HEK293 (cell line): ENCODE results near the gene KRTAP21-3.

Experiments used
- YY1 ChIP-seq: fragments of 450-650 bp; formaldehyde crosslinking; IDR thresholded peaks from 2 replicates; pipeline ENCODE4 v1.5.1; 2018; ENCODE audit warnings: missing biosample characterization, missing genetic modification characterization
- ZBTB11 ChIP-seq: fragments of 450-650 bp; formaldehyde crosslinking; conservative IDR thresholded peaks from 2 replicates; pipeline ENCODE4 v1.5.1; 2016; ENCODE audit warnings: low read depth, missing biosample characterization, missing genetic modification characterization
- ZNF174 ChIP-seq: fragments of 450-650 bp; formaldehyde crosslinking; IDR thresholded peaks from 2 replicates; pipeline ENCODE4 v1.5.0; 2017; ENCODE audit warnings: missing biosample characterization, mild to moderate bottlenecking, missing genetic modification characterization
- ZNF600 ChIP-seq: fragments of 450-650 bp; formaldehyde crosslinking; IDR thresholded peaks from 2 replicates; pipeline ENCODE4 v1.5.1; 2016; ENCODE audit warnings: missing biosample characterization, missing genetic modification characterization
- TF ChIP-seq, protein P1 (sequence below): fragments of 450-650 bp; formaldehyde crosslinking; IDR thresholded peaks from 2 replicates; pipeline ENCODE4 v1.5.1; 2016; ENCODE audit warnings: missing biosample characterization, missing genetic modification characterization
- TF ChIP-seq, protein P2 (sequence below): sonication (generic); formaldehyde crosslinking; IDR thresholded peaks from 2 replicates; pipeline ENCODE4 v1.8.1; 2022; ENCODE audit warnings: mild to moderate bottlenecking, moderate library complexity, missing genetic modification reagents
- TF ChIP-seq, protein P3 (sequence below): fragments of 450-650 bp; formaldehyde crosslinking; IDR thresholded peaks from 2 replicates; pipeline ENCODE4 v1.5.1; 2016; ENCODE audit warnings: missing biosample characterization, missing genetic modification characterization

DNA sequence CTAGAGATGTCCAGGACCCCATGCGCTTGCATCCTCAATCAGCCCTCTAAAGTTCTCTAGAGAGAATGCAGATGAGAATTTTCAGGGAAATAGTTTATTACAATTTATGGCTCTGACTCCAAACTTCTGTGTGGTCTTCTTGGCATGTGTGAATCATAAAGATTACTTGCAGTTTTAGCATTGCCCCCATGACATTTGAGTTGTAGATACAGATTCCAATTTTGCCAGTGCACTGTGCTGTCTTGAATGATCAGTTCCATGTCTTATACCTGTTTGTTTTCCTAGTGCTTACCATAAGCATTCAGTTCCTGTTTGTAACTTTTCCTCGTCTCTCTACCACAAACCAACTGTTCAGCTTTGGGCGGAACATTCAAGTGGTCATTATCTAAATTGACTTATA, 4.8 kb downstream of the KRTAP21-3 start:
- no peak for TF ChIP-seq ZNF174 (tag by site-specific recombination)
- TF ChIP-seq, protein P1, sequence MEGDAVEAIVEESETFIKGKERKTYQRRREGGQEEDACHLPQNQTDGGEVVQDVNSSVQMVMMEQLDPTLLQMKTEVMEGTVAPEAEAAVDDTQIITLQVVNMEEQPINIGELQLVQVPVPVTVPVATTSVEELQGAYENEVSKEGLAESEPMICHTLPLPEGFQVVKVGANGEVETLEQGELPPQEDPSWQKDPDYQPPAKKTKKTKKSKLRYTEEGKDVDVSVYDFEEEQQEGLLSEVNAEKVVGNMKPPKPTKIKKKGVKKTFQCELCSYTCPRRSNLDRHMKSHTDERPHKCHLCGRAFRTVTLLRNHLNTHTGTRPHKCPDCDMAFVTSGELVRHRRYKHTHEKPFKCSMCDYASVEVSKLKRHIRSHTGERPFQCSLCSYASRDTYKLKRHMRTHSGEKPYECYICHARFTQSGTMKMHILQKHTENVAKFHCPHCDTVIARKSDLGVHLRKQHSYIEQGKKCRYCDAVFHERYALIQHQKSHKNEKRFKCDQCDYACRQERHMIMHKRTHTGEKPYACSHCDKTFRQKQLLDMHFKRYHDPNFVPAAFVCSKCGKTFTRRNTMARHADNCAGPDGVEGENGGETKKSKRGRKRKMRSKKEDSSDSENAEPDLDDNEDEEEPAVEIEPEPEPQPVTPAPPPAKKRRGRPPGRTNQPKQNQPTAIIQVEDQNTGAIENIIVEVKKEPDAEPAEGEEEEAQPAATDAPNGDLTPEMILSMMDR: no peak
- TF ChIP-seq, protein P2, sequence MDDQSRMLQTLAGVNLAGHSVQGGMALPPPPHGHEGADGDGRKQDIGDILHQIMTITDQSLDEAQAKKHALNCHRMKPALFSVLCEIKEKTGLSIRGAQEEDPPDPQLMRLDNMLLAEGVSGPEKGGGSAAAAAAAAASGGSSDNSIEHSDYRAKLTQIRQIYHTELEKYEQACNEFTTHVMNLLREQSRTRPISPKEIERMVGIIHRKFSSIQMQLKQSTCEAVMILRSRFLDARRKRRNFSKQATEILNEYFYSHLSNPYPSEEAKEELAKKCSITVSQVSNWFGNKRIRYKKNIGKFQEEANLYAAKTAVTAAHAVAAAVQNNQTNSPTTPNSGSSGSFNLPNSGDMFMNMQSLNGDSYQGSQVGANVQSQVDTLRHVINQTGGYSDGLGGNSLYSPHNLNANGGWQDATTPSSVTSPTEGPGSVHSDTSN (CRISPR knock-in tag): no peak
- no peak for TF ChIP-seq ZBTB11 (tag by site-specific recombination)
- TF ChIP-seq, protein P3, sequence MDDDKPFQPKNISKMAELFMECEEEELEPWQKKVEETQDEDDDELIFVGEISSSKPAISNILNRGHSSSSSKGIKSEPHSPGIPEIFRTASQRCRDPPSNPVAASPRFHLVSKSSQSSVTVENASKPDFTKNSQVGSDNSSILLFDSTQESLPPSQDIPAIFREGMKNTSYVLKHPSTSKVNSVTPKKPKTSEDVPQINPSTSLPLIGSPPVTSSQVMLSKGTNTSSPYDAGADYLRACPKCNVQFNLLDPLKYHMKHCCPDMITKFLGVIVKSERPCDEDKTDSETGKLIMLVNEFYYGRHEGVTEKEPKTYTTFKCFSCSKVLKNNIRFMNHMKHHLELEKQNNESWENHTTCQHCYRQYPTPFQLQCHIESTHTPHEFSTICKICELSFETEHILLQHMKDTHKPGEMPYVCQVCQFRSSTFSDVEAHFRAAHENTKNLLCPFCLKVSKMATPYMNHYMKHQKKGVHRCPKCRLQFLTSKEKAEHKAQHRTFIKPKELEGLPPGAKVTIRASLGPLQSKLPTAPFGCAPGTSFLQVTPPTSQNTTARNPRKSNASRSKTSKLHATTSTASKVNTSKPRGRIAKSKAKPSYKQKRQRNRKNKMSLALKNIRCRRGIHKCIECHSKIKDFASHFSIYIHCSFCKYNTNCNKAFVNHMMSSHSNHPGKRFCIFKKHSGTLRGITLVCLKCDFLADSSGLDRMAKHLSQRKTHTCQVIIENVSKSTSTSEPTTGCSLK: no peak
- no peak for TF ChIP-seq YY1 (tag by site-specific recombination)
- no peak for TF ChIP-seq ZNF600
